ENCODE data around the gene BCS1L. TPM values are rescaled to one million over a fixed set of nuclear protein-coding genes. Genes with fewer than 3 reads are reported as not detected.

BCS1L gene
- 45.3 and 62.5 TPM in 2 replicates for total RNA-seq

DNA sequence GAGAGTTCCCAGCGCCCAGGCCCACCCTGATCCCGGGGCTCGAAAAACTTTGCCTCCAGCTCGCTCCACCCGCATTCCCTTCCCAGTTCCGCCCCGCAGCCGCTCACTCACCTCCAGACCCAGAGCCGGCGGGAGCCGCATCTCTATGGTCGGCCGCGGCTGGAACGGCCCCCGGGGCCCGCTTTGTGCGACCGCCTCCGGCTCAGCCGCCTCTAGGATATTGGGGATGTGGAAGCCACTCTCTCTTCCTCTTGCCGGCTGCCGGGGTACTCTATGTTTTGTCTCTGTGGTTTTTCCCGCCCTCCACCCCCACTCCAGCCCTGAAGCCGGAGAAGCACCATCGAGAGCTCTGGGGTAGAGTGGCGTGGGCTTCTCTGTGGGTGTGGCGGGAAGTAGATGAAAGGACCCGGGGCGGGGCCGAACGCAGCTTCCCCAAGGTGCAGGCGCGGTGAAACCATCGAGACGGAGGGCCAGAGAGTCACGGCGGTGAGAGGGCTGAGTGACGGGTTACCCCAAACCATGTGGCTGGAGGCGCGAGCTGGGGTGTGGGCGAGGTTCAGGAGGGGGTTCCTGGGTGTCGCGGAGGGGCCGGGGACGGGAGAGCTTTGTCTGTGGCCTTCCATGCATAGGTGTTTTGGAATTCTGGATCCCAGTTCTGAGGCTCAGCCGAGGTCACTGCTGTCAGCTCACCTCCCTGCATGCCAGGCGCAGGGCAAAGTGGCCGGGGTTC is at the start of gene BCS1L, which contains the start of gene ZNF142:
Gene BCS1L, plus strand, starts transcription at position 426 of the 730 bp plus-strand sequence. CDS start 1,305 bp downstream, outside the sequence.
Gene ZNF142, minus strand, starts transcription at position 366 of the 730 bp plus-strand sequence. CDS start 3,194 bp downstream, outside the sequence.

GRCh38 chr2:218671654-218672566 is 12.4 kb downstream of the BCS1L start, which contains the start of the genes RNF25 and STK36:
Gene RNF25 (minus strand): TSS chr2:218672002. CDS start chr2:218671970, 32 bp downstream.
Gene STK36 (plus strand): TSS chr2:218672086. CDS start chr2:218672830, 744 bp downstream.

GRCh38 chr2:218710687-218711549 is 51.4 kb downstream of the BCS1L start, which contains the start of gene TTLL4:
Gene TTLL4 (plus strand): TSS chr2:218710835. CDS start chr2:218737677, 26,842 bp downstream.

Other genes with a start within 250 kb of the BCS1L start
- not detected in 2 replicates for gene VIL1, start 240.6 kb upstream of the BCS1L start, total RNA-seq
- gene USP37, start 91.3 kb upstream of the BCS1L start, total RNA-seq, result 5.4 and 5.9 TPM in 2 replicates
- 51.0 and 76.6 TPM in 2 replicates for gene CNOT9, start 90.8 kb upstream of the BCS1L start, total RNA-seq
- gene PLCD4, start 51.8 kb upstream of the BCS1L start, total RNA-seq, result 14.6 and 16.5 TPM in 2 replicates
- gene ZNF142, start 60 bp upstream of the BCS1L start, total RNA-seq, result 10.9 and 13.1 TPM in 2 replicates
- 25.2 and 32.5 TPM in 2 replicates for gene RNF25, start 12.3 kb downstream of the BCS1L start, total RNA-seq
- gene STK36, start 12.4 kb downstream of the BCS1L start, total RNA-seq, result 9.0 and 10.9 TPM in 2 replicates
- 13.4 and 16.0 TPM in 2 replicates for gene TTLL4, start 51.2 kb downstream of the BCS1L start, total RNA-seq
- 0.42 and 2.7 TPM in 2 replicates for gene CYP27A1, start 122.5 kb downstream of the BCS1L start, total RNA-seq
- not detected in 2 replicates for gene PRKAG3, start 172.1 kb downstream of the BCS1L start, total RNA-seq
- gene WNT6, start 200.1 kb downstream of the BCS1L start, total RNA-seq, result 0.16 TPM in 1 of 2 replicates, not detected in the other
- gene WNT10A, start 221.2 kb downstream of the BCS1L start, total RNA-seq, result 1.1 and 4.2 TPM in 2 replicates

Data from hair follicular keratinocyte (primary cell).